Activated CD4-positive, alpha-beta memory T cell treated with anti-CD3 and anti-CD28 coated beads, Interleukin-2, amount 10 ng/mL, durations not matched to agents 7 days and 5 days (primary cell): Measurements from ENCODE around the gene ARID4B. TPM values are rescaled to one million over a fixed set of nuclear protein-coding genes. Genes with fewer than 3 reads are reported as not detected.
A peak's percentile ranks its signal among the peaks of the same experiment; 100 is the strongest.

ENCODE experiments used
- CTCF ChIA-PET: fragments of 350-600 bp; sonication (Branson Sonifier 250); formaldehyde crosslinking; loops from one replicate; lab custom pipeline; 2021; ENCODE audit warnings: antibody characterized with exemption, inconsistent platforms; lab: Charles Lee
- POLR2A ChIA-PET: fragments of 350-600 bp; sonication (Branson Sonifier 250); formaldehyde crosslinking; loops from one replicate; lab custom pipeline; 2021; ENCODE audit warnings: antibody characterized with exemption; lab: Charles Lee
- DNase-seq: peaks from one replicate; pipeline ENCODE4 v3.0.0-alpha.2; 2020
- H3K27ac Mint-ChIP-seq: one replicate; pipeline ENCODE4 v1.8.0; 2021; ENCODE audit warnings: mild to moderate bottlenecking, mixed read lengths
- H3K27me3 Mint-ChIP-seq: one replicate; pipeline ENCODE4 v1.8.0; 2021; ENCODE audit warnings: mixed read lengths
- H3K36me3 Mint-ChIP-seq: one replicate; pipeline ENCODE4 v1.8.0; 2021; ENCODE audit warnings: low read depth, mixed read lengths
- H3K4me1 Mint-ChIP-seq: one replicate; pipeline ENCODE4 v1.8.0; 2021; ENCODE audit warnings: mixed read lengths
- H3K4me3 Mint-ChIP-seq: one replicate; pipeline ENCODE4 v1.8.0; 2021; ENCODE audit warnings: mild to moderate bottlenecking, mixed read lengths
- H3K9me3 Mint-ChIP-seq: one replicate; pipeline ENCODE4 v1.8.0; 2021; ENCODE audit warnings: mixed read lengths
- total RNA-seq, 2 experiments: library from RNA; stranded (reverse); gene quantifications; one replicate each; pipeline ENCODE4 v1.2.3, GENCODE V29; 2021

The ARID4B gene
- total RNA-seq, 2 experiments from 2014 or later: 54.1 to 56.1 TPM

- peak; percentile 71 for DNase-seq
- Mint-ChIP-seq H3K9me3 (no peaks in the 10 kb centered on the region), H3K4me3 (peak overlapping the region; percentile 98), H3K27ac (peak overlapping the region; percentile 87), H3K4me1 (peaks cover 46% of the 10 kb centered on the region), H3K27me3 (no peaks in the 10 kb centered on the region), H3K36me3 (peaks cover 38% of the 10 kb centered on the region)
- ChIA-PET POLR2A (interaction anchor here (0.8 to 4.1 kb wide), 11 partner anchors 12 to 223 kb away, joined by 3 to 14 read pairs (median 4); partner anchors contain the start of genes RBM34 and TBCE), CTCF (interaction anchor here (1.3 to 2.5 kb wide), 2 partner anchors 13 to 90 kb away, joined by 3 to 7 read pairs; no protein-coding TSS in a partner anchor)
Measured at GRCh38 chr1:235326719-235327558, 1.0 kb downstream of the ARID4B start.

DNA sequence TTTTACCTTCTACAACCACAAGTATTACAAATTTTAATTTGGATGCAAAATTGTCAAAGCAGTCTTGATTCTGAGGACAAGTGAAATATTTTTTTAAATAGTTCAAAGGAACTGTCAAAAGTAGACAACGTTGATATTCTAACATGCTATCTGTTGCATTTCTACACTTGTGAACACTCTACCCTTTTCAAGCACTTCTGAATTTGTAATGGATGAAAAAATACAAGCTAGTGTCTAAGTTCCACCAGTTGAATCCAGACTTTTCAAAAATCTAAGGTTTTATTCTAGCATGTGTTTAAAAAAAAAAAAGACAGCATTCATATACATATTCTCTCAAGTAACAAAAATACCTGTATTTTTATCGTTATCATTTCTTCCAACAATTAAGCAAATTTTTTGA, 2.1 kb downstream of the ARID4B start:
- Mint-ChIP-seq H3K27ac (peak overlapping the region; percentile 87), H3K4me1 (peaks cover 42% of the 10 kb centered on the region), H3K36me3 (peaks cover 39% of the 10 kb centered on the region), H3K27me3 (no peaks in the 10 kb centered on the region), H3K9me3 (no peaks in the 10 kb centered on the region), H3K4me3 (peak overlapping the region; percentile 98)
- ChIA-PET CTCF (interaction anchor here (0.6 to 2.5 kb wide), 4 partner anchors 12 to 91 kb away, joined by 3 to 7 read pairs (median 4); no protein-coding TSS in a partner anchor), POLR2A (interaction anchor here (0.7 to 4.1 kb wide), 9 partner anchors 9 to 847 kb away, joined by 3 to 14 read pairs (median 3); partner anchors contain the start of genes RBM34 and TARBP1)
- no peak for DNase-seq

- no peaks in the 10 kb centered on the region for H3K9me3 Mint-ChIP-seq
- CTCF ChIA-PET: interaction anchor here (0.9 to 2.5 kb wide), 6 partner anchors 12 to 92 kb away, joined by 3 to 9 read pairs (median 4); no protein-coding TSS in a partner anchor
- H3K4me3 Mint-ChIP-seq: peak overlapping the region; percentile 98
- peak overlapping the region; percentile 87 for H3K27ac Mint-ChIP-seq
- peaks cover 43% of the 10 kb centered on the region for H3K4me1 Mint-ChIP-seq
- POLR2A ChIA-PET: interaction anchor here (0.7 to 4.1 kb wide), 9 partner anchors 9 to 846 kb away, joined by 3 to 14 read pairs (median 3); partner anchors contain the start of genes RBM34 and TARBP1
- H3K27me3 Mint-ChIP-seq: no peaks in the 10 kb centered on the region
- DNase-seq: no peak
- peaks cover 40% of the 10 kb centered on the region for H3K36me3 Mint-ChIP-seq
Measured at GRCh38 chr1:235325139-235325538, 2.8 kb downstream of the ARID4B start.

- ChIA-PET POLR2A (interaction anchor here (0.8 to 4.1 kb wide), 8 partner anchors 10 to 163 kb away, joined by 3 to 14 read pairs (median 4); partner anchors contain the start of gene RBM34), CTCF (interaction anchor here (0.9 to 2.0 kb wide), 5 partner anchors 11 to 180 kb away, joined by 3 to 9 read pairs (median 4); partner anchors contain the start of gene B3GALNT2)
- no peaks in the 10 kb centered on the region for H3K9me3 Mint-ChIP-seq
- peaks cover 43% of the 10 kb centered on the region for H3K36me3 Mint-ChIP-seq
- no peak for DNase-seq
- peaks cover 46% of the 10 kb centered on the region for H3K4me1 Mint-ChIP-seq
- H3K4me3 Mint-ChIP-seq: peak overlapping the region; percentile 51
- H3K27ac Mint-ChIP-seq: no peak overlapping the region
- no peaks in the 10 kb centered on the region for H3K27me3 Mint-ChIP-seq
Measured at GRCh38 chr1:235324296-235324695, 3.7 kb downstream of the ARID4B start.

- DNase-seq: no peak
- CTCF ChIA-PET: no interaction called here
- POLR2A ChIA-PET: no interaction called here
- H3K27me3 Mint-ChIP-seq: no peaks in the 10 kb centered on the region
- H3K4me1 Mint-ChIP-seq: peaks cover 59% of the 10 kb centered on the region
- H3K4me3 Mint-ChIP-seq: no peak overlapping the region
- peaks cover 49% of the 10 kb centered on the region for H3K36me3 Mint-ChIP-seq
- H3K9me3 Mint-ChIP-seq: no peaks in the 10 kb centered on the region
- H3K27ac Mint-ChIP-seq: no peak overlapping the region
Measured at GRCh38 chr1:235320521-235321179, 7.3 kb downstream of the ARID4B start.

GRCh38 chr1:235319255-235319654, 8.7 kb downstream of the ARID4B start:
- Mint-ChIP-seq H3K4me3 (no peak overlapping the region), H3K4me1 (peaks cover 59% of the 10 kb centered on the region), H3K27ac (no peak overlapping the region), H3K27me3 (no peaks in the 10 kb centered on the region), H3K9me3 (no peaks in the 10 kb centered on the region), H3K36me3 (peaks cover 53% of the 10 kb centered on the region)
- ChIA-PET POLR2A (interaction anchor here (1.0 kb wide), 1 partner anchor 14 kb away, joined by 6 read pairs; no protein-coding TSS in a partner anchor), CTCF (no interaction called here)
- DNase-seq: no peak

- no peak for DNase-seq
Measured at GRCh38 chr1:235317168-235317567, 10.8 kb downstream of the ARID4B start.

GRCh38 chr1:235315735-235316134, 12.2 kb downstream of the ARID4B start:
- H3K4me3 Mint-ChIP-seq: no peak overlapping the region
- no peak overlapping the region for H3K27ac Mint-ChIP-seq
- ChIA-PET CTCF (interaction anchor here (1.1 kb wide), 1 partner anchor 11 kb away, joined by 5 read pairs; no protein-coding TSS in a partner anchor), POLR2A (interaction anchor here (1.7 kb wide), 1 partner anchor 11 kb away, joined by 5 read pairs; no protein-coding TSS in a partner anchor)
- DNase-seq: no peak
- peaks cover 67% of the 10 kb centered on the region for H3K4me1 Mint-ChIP-seq
- no peaks in the 10 kb centered on the region for H3K27me3 Mint-ChIP-seq
- peaks cover 44% of the 10 kb centered on the region for H3K36me3 Mint-ChIP-seq
- no peaks in the 10 kb centered on the region for H3K9me3 Mint-ChIP-seq

More at GRCh38 chr1:235317168-235317567, 10.8 kb downstream of the ARID4B start:
- Mint-ChIP-seq H3K36me3 (peaks cover 45% of the 10 kb centered on the region), H3K9me3 (no peaks in the 10 kb centered on the region), H3K27ac (no peak overlapping the region), H3K4me3 (no peak overlapping the region), H3K27me3 (no peaks in the 10 kb centered on the region), H3K4me1 (peaks cover 66% of the 10 kb centered on the region)
- ChIA-PET POLR2A (interaction anchor here (0.8 to 1.2 kb wide), 2 partner anchors 9 to 252 kb away, joined by 3 read pairs; no protein-coding TSS in a partner anchor), CTCF (interaction anchor here (0.8 kb wide), 2 partner anchors 42 to 99 kb away, joined by 3 read pairs; no protein-coding TSS in a partner anchor)

DNA sequence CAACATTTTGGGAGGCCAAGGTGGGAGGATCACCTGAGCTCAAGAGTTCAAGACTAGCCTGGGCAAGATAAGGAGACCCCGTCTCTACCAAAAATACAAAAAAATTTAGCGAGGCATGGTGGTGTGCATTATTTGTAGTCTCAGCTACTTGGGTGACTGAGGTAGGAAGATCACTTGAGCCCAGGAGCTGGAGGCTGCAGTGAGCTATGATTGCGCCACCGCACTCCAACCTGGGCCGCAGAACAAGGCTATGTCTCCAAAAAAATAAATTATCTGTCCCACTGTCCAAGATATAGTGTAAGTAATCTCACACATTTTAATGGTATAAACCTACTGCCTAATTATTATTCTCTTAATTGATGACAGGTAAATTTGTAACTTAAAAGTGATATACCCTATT, 12.8 kb downstream of the ARID4B start:
- Mint-ChIP-seq H3K27me3 (no peaks in the 10 kb centered on the region), H3K4me3 (no peak overlapping the region), H3K27ac (no peak overlapping the region), H3K36me3 (peaks cover 42% of the 10 kb centered on the region), H3K9me3 (no peaks in the 10 kb centered on the region), H3K4me1 (peaks cover 67% of the 10 kb centered on the region)
- ChIA-PET CTCF (interaction anchor here (1.1 kb wide), 1 partner anchor 10 kb away, joined by 5 read pairs; no protein-coding TSS in a partner anchor), POLR2A (interaction anchor here (0.8 to 1.7 kb wide), 2 partner anchors 9 to 11 kb away, joined by 3 to 5 read pairs; no protein-coding TSS in a partner anchor)
- no peak for DNase-seq

- no peak for DNase-seq
- Mint-ChIP-seq H3K4me1 (peaks cover 62% of the 10 kb centered on the region), H3K27me3 (no peaks in the 10 kb centered on the region), H3K9me3 (no peaks in the 10 kb centered on the region), H3K36me3 (peaks cover 36% of the 10 kb centered on the region), H3K27ac (peak overlapping the region; percentile 54), H3K4me3 (peak overlapping the region; percentile 5)
- POLR2A ChIA-PET: interaction anchor here (0.8 to 2.6 kb wide), 6 partner anchors 8 to 15 kb away, joined by 3 to 12 read pairs (median 5); partner anchors contain the start of genes ARID4B and GGPS1
- CTCF ChIA-PET: interaction anchor here (0.7 to 2.9 kb wide), 5 partner anchors 10 to 103 kb away, joined by 3 to 9 read pairs (median 5); no protein-coding TSS in a partner anchor
Measured at GRCh38 chr1:235313931-235314678, 13.9 kb downstream of the ARID4B start.

- ChIA-PET POLR2A (interaction anchor here (0.8 to 2.6 kb wide), 7 partner anchors 8 to 73 kb away, joined by 3 to 12 read pairs (median 3); partner anchors contain the start of genes ARID4B and GGPS1), CTCF (interaction anchor here (0.6 to 2.9 kb wide), 6 partner anchors 11 to 183 kb away, joined by 3 to 9 read pairs (median 4); no protein-coding TSS in a partner anchor)
- Mint-ChIP-seq H3K4me1 (peaks cover 54% of the 10 kb centered on the region), H3K27ac (no peak overlapping the region), H3K9me3 (no peaks in the 10 kb centered on the region), H3K4me3 (no peak overlapping the region), H3K36me3 (peaks cover 28% of the 10 kb centered on the region), H3K27me3 (no peaks in the 10 kb centered on the region)
- no peak for DNase-seq
Measured at GRCh38 chr1:235313262-235313661, 14.7 kb downstream of the ARID4B start.
